BJ (cell line): ENCODE results near the gene CCDC70. TPM values are rescaled to one million over a fixed set of nuclear protein-coding genes. Genes with fewer than 3 reads are reported as not detected.

Experiments
- CTCF ChIA-PET: fragments of 350-600 bp; formaldehyde crosslinking; extraction: SDS; loops from one replicate; lab custom pipeline; 2021; ENCODE audit warnings: antibody characterized with exemption, inconsistent platforms; lab: Yijun Ruan, JAX
- POLR2A ChIA-PET: fragments of 300-600 bp; sonication (Branson Sonifier 250); formaldehyde crosslinking; extraction: SDS; loops from one replicate; lab custom pipeline; 2021; ENCODE audit warnings: antibody characterized with exemption; lab: Charles Lee
- DNase-seq: peaks from one replicate; pipeline ENCODE4 v3.0.0-alpha.2; 2011; ENCODE audit warnings: low read depth
- H3K27me3 ChIP-seq: 2 replicates; pipeline ENCODE4 v1.6.0; 2011; ENCODE audit warnings: low read length; ENCODE audit not compliant: control insufficient read depth, insufficient read depth
- H3K36me3 ChIP-seq: 2 replicates; pipeline ENCODE4 v1.5.1; 2011; ENCODE audit warnings: low read length; ENCODE audit not compliant: control insufficient read depth, insufficient read depth
- H3K4me3 ChIP-seq: 2 replicates; pipeline ENCODE4 v1.5.1; 2011; ENCODE audit warnings: low read depth, mild to moderate bottlenecking, control low read depth, low read length
- polyA plus RNA-seq: library from polyadenylated mRNA; depleted of rRNA; stranded (reverse); fragments of >200 nt; gene quantifications from 2 replicates; pipeline ENCODE4 v1.2.3, GENCODE V29; 2011; rRNA removed
- TF ChIP-seq, protein P1 (sequence below): IDR thresholded peaks from 2 replicates; pipeline ENCODE4 v1.5.1; 2011; ENCODE audit warnings: low read depth, mild to moderate bottlenecking, control low read depth, inconsistent platforms, low read length, moderate library complexity; ENCODE audit not compliant: insufficient read depth

The CCDC70 gene
- polyA plus RNA-seq, 1 experiment, result not detected

DNA sequence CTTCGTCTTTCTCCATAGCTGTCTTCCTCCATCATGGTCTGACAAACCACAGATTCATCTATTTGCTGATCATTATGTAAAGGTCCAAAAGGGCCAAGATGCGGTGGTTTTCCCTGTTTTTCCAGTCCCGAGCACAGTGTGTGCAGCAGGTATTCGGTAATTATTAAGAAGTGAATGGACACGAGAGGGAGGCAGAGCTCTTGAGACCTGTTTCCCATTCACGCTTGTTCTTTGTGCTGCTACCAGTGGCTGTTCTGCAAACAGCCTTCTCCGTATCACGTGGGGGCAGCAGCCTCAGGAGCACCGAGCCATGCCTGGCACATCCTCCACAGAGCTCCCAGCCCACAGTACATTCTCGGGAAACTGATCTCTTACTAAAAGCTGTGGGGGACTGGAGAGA, 50.3 kb downstream of the CCDC70 start:
- Histone ChIP-seq H3K4me3 (no peak overlapping the region), H3K36me3 (no peaks in the 10 kb centered on the region; the same call in 1 of the 2 replicates), H3K27me3 (no peaks in the 10 kb centered on the region; the same call in 1 of the 2 replicates)
- ChIA-PET POLR2A (no interaction called here), CTCF (interaction anchor here (1.3 to 1.4 kb wide), 2 partner anchors 17 kb away, joined by 3 to 4 read pairs; no protein-coding TSS in a partner anchor)
- DNase-seq, result no peak
- TF ChIP-seq, protein P1, sequence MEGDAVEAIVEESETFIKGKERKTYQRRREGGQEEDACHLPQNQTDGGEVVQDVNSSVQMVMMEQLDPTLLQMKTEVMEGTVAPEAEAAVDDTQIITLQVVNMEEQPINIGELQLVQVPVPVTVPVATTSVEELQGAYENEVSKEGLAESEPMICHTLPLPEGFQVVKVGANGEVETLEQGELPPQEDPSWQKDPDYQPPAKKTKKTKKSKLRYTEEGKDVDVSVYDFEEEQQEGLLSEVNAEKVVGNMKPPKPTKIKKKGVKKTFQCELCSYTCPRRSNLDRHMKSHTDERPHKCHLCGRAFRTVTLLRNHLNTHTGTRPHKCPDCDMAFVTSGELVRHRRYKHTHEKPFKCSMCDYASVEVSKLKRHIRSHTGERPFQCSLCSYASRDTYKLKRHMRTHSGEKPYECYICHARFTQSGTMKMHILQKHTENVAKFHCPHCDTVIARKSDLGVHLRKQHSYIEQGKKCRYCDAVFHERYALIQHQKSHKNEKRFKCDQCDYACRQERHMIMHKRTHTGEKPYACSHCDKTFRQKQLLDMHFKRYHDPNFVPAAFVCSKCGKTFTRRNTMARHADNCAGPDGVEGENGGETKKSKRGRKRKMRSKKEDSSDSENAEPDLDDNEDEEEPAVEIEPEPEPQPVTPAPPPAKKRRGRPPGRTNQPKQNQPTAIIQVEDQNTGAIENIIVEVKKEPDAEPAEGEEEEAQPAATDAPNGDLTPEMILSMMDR, result no peak

DNA sequence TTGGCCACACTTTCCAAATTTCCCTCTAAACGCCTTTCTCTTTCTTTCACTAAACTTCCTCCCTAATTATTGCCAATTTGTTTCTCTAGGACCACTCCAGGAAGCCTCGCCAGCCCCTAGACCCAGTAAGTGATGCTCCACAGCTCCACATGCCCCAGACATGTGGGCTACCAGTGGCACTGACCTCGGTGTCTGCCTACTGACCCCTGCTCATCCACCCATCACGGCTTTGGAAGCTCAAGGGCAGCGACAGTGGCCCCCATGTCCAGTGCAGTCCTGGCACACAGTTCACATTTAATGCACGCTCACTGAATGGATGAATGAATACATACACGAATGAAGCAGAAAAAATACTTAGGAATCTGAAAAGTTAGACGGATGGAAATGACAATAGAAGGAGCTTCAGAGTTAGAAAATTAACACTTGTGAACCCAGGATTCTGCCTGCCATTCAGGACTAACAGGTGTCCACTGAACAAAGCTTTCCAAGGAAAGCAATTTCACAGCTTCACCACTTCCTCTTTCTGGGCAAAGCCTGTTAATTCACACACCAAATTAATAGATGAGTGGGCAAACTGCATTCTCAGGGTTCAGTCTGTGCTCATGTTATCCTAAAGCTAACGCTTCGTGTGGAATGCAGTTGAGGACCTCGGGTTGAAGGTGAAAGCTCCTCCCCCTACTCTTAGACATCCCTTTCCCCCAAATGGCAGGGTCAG, 50.9 kb downstream of the CCDC70 start:
- TF ChIP-seq, protein P1, result no peak
- POLR2A ChIA-PET, result no interaction called here
- no peaks in the 10 kb centered on the region; the same call in 1 of the 2 replicates for H3K36me3 ChIP-seq
- DNase-seq, result no peak
- H3K27me3 ChIP-seq, result no peaks in the 10 kb centered on the region; the same call in 1 of the 2 replicates
- H3K4me3 ChIP-seq, result no peak overlapping the region
- CTCF ChIA-PET, result interaction anchor here (0.8 to 1.4 kb wide), 4 partner anchors 10 to 17 kb away, joined by 3 to 4 read pairs (median 3); no protein-coding TSS in a partner anchor

DNA sequence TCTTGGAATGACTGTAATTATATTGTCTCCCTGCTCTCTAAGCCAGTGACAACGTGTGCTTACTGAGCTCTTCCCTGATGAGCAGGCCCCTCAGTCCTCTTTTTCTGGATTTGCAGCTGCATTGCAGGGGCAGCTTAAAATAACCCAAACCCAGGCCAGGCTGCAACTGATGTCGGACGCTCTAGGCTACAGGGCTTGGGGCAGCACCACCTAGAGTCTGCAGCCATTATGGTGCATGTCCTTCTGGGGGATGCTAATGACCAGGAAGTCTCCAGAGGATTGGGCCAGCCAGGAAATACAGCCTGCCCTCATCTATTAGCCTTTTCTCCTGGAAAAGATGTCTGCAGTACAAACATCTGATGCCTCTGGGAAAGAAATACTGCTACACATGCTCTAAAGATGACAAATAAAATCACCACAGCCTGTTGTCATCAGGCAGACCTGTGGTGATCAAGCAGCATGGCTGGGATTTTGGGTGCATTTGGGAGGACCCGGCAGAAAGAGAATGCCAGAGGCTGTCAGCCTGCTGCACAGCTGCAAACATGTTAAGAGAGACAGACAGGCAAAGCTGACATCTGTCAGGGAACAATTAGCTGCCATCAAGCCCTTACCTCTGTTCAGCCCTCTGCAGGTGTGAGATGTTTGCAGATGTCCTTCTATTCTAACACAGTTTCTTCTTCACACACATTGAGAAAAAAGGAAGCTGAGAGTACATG, 51.8 kb downstream of the CCDC70 start:
- Histone ChIP-seq H3K4me3 (no peak overlapping the region), H3K27me3 (no peaks in the 10 kb centered on the region; the same call in 1 of the 2 replicates), H3K36me3 (no peaks in the 10 kb centered on the region; the same call in 1 of the 2 replicates)
- TF ChIP-seq, protein P1, result no peak
- ChIA-PET CTCF (interaction anchor here (0.6 to 1.5 kb wide), 4 partner anchors 9 to 686 kb away, joined by 3 to 5 read pairs (median 3); no protein-coding TSS in a partner anchor), POLR2A (no interaction called here)
- DNase-seq, result no peak

DNA sequence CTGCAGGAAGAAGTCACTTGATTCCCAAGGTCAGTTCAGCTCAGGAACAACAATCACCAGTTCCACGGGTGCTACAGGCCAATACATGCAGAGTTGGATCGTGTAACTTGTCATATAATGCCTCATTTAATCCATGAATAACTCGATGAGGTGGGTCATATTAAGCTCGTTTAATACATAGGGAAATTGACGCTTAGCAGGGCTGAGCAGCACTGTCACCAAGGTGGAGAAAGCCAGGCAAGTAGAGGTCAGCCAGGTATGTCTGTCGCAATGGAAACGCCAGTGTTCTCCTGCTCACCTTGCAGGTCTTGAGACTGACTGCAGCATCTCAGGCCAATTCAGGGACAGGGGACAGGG, 52.3 kb downstream of the CCDC70 start:
- CTCF ChIA-PET, result interaction anchor here (0.6 to 1.5 kb wide), 2 partner anchors 18 to 686 kb away, joined by 3 to 5 read pairs; no protein-coding TSS in a partner anchor
- H3K4me3 ChIP-seq, result no peak overlapping the region
- H3K36me3 ChIP-seq, result no peaks in the 10 kb centered on the region; the same call in 1 of the 2 replicates
- no peaks in the 10 kb centered on the region; the same call in 1 of the 2 replicates for H3K27me3 ChIP-seq
- TF ChIP-seq, protein P1, result no peak
- POLR2A ChIA-PET, result no interaction called here
- DNase-seq, result no peak

Other genes with a start within 250 kb of the CCDC70 start
- gene DHRS12, start 57.8 kb upstream of the CCDC70 start, polyA plus RNA-seq, result 5.6 and 6.5 TPM in 2 replicates
- not detected in 2 replicates for gene TMEM272, start 16.8 kb upstream of the CCDC70 start, polyA plus RNA-seq
- gene ATP7B, start 149.5 kb downstream of the CCDC70 start, polyA plus RNA-seq, result 1.9 and 2.5 TPM in 2 replicates
- 6.2 and 16.3 TPM in 2 replicates for gene ALG11, start 150.4 kb downstream of the CCDC70 start, polyA plus RNA-seq
- 8.9 and 15.9 TPM in 2 replicates for gene UTP14C, start 162.7 kb downstream of the CCDC70 start, polyA plus RNA-seq